ENCODE measurements around the gene PTTG2.

- TF ChIP-seq CTCF (IDR thresholded peaks at IDR 0.05) (no peak), EP300 (IDR thresholded peaks at IDR 0.05) (no peak), POLR2A (IDR thresholded peaks at IDR 0.05) (no peak)
Observed at GRCh38 chr4:38003102-38003501, 42.9 kb downstream of the PTTG2 start.

Measured in upper lobe of left lung (tissue), 4 donors.